ENCODE data around the gene MAP2K3.

- no peak for TF ChIP-seq POLR2A (IDR thresholded peaks at IDR 0.05)
- TF ChIP-seq CTCF (IDR thresholded peaks at IDR 0.05) = no peak
- no peak for TF ChIP-seq POLR2AphosphoS5 (IDR thresholded peaks at IDR 0.05)
- TF ChIP-seq EP300 (IDR thresholded peaks at IDR 0.05) = no peak
Measured at GRCh38 chr17:21304091-21304490, 19.6 kb downstream of the MAP2K3 start.

Data from stomach (tissue), 4 donors.